Ovary (tissue), 9 donors: ENCODE data around the gene DYNC1LI1. TPM values are rescaled to one million over a fixed set of nuclear protein-coding genes. Genes with fewer than 3 reads are reported as not detected.

Experiments
- DNase-seq, 5 donors: peaks; one replicate each; pipeline ENCODE4 v3.0.0-alpha.2; 2019 to 2020
- H3K27ac ChIP-seq, 2 donors: fragments of 200-600 bp; one replicate each; pipeline versions ENCODE4 v1.5.1 to v1.8.0; 2019 to 2022
- H3K27me3 ChIP-seq: fragments of 200-600 bp; one replicate; pipeline ENCODE4 v1.8.0; 2022
- H3K36me3 ChIP-seq: fragments of 200-600 bp; sonication (generic); one replicate; pipeline ENCODE4 v1.5.1; 2019
- H3K4me1 ChIP-seq: one replicate; pipeline ENCODE4 v1.8.1; 2013; ENCODE audit warnings: mild to moderate bottlenecking, moderate library complexity; ENCODE audit not compliant: insufficient read depth
- H3K4me3 ChIP-seq: fragments of 200-600 bp; sonication (generic); one replicate; pipeline ENCODE4 v1.5.1; 2017
- H3K9me3 ChIP-seq, 2 donors: fragments of 200-600 bp in 1 of 2; sonication (generic) in 1 of 2; one replicate each; pipeline versions ENCODE4 v1.5.1 to v1.8.1; 2013 to 2019; ENCODE audit warnings: mild to moderate bottlenecking in 1 of 2, moderate library complexity in 1 of 2
- CTCF ChIP-seq, 3 donors: fragments of 450-650 bp in 2 of 3; fragments of 200-600 bp in 1 of 3; IDR thresholded peaks; one replicate each; pipeline versions ENCODE4 v1.5.1 to v1.8.0; 2016 to 2022; ENCODE audit warnings: antibody characterized with exemption in 3 of 3, mild to moderate bottlenecking in 1 of 3
- EP300 ChIP-seq: sonication (generic); formaldehyde crosslinking; IDR thresholded peaks from one replicate; pipeline ENCODE4 v1.6.1; 2017; ENCODE audit warnings: antibody characterized with exemption
- POLR2A ChIP-seq: fragments of 450-650 bp; IDR thresholded peaks from one replicate; pipeline ENCODE4 v1.6.1; 2017; ENCODE audit warnings: antibody characterized with exemption, mild to moderate bottlenecking, moderate library complexity
- WGBS, 3 donors: extraction: QIAGEN DNeasy Blood & Tissue Kit in 1 of 3; methylation state at CpG; one replicate each; pipeline versions ENCODE4 v1.1.5 to v1.1.7; 2013 to 2017; 5-methylcytosine and 5-hydroxymethylcytosine counted together
- intact Hi-C, 4 donors: fragments of 100-400 bp; cut with DNase I; formaldehyde crosslinking; loops; one replicate each; pipeline versions ENCODE4 v1.11.0 to v1.15.1; 2022 to 2023
- polyA plus RNA-seq, 2 donors: library from polyadenylated mRNA; stranded (reverse); fragments of 200-250 nt in 1 of 2; fragments of 350-450 nt in 1 of 2; fragmentation: Illumina TruSeq in 1 of 2; extraction: RNeasy Lipid Tissue Mini Kit (QIAGEN cat#74804) in 1 of 2; gene quantifications; one replicate each; pipeline ENCODE4 v1.2.3, GENCODE V29; 2013 to 2014
- total RNA-seq, 7 donors: library from RNA; depleted of rRNA in 2 of 7; stranded (reverse); fragments of >200 nt in 2 of 7; fragmentation: NEBNext Ultra II Directional in 3 of 7; extraction: Animal tissue kit (Norgen Biotek cat#: 25700) in 3 of 7; gene quantifications; one replicate each; pipeline versions ENCODE4 v1.1.0 to v1.2.4, GENCODE V29; 2016 to 2023
- donor health status: DM: no; HTN: no; CAD: no; lungs with moderate emphysema.
- donor health status: DM: no; HTN: no; CAD: no.
- donor health status: Bipolar disorder and iron deficiency.
- donor health status: DM: yes; HTN: yes; CAD: no.
- donor health status: DM: no; HTN: no; CAD: no.
- donor health status: DM: yes; HTN: yes; CAD: no.

Gene DYNC1LI1
- total and polyA plus RNA-seq, 9 donors, result 21.0 to 37.8 (median 26.6) TPM

GRCh38 chr3:32498252-32498651, 72.4 kb downstream of the DYNC1LI1 start:
- peaks cover 1% of the 10 kb centered on the region for H3K4me1 ChIP-seq
- H3K9me3 ChIP-seq, result no peaks in the 10 kb centered on the region
- H3K27ac ChIP-seq, result no peak overlapping the region
- H3K27me3 ChIP-seq, result no peaks in the 10 kb centered on the region
- TF ChIP-seq EP300 (no peak), CTCF (IDR thresholded peaks at IDR 0.05) (no peak), POLR2A (no peak)
- intact Hi-C loops, result no loop called here
- no peak overlapping the region for H3K4me3 ChIP-seq
- DNase-seq, result no peak
- H3K36me3 ChIP-seq, result no peaks in the 10 kb centered on the region
- 90 to 97% (median 92%) methylated on average over 3 of the region's 3 CpGs for WGBS, 3 donors

DNA sequence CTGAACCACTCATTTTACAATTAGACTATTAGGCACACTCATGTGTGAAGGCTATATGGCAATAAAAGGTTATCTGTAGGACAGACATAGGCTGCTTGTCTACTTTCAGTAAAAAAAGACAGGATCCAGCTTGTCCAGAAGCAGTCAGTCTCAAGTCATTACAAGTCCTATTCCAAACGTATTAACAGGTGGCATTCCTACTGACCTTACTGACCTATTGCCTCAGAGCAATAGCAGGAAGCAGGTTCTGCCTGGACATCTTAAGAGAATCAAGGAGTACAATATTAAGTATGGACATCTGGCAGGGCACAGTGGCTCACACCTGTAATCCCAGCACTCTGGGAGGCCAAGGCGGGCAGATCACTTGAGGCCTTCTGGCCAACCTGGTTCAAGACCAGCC, 75.0 kb downstream of the DYNC1LI1 start:
- 83 to 88% (median 85%) methylated on average over 2 of the region's 2 CpGs for WGBS, 3 donors
- intact Hi-C loops, result no loop called here

DNA sequence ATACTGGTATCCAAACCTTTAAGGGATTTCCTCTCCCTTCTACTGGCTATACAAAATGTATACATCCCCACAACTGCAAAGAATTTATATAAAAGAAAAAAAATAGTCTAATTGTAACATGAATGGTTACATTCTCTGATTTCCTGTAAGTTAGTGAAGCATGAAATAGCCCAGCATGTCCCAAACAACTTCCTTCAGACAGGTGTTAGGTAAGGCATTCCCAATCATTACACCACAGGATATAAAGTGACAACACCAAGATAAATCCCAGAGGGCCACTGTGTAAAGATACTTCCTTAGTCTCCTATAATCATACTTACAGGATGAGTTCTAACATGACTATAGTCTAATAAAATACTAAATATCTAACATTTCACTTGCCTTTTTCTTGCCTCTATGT, 75.6 kb downstream of the DYNC1LI1 start:
- no peaks in the 10 kb centered on the region for H3K36me3 ChIP-seq
- peaks cover 1% of the 10 kb centered on the region for H3K4me1 ChIP-seq
- H3K27me3 ChIP-seq, result no peaks in the 10 kb centered on the region
- no peak overlapping the region for H3K4me3 ChIP-seq
- DNase-seq, result no peak
- H3K27ac ChIP-seq, result no peak overlapping the region
- intact Hi-C loops, result no loop called here
- TF ChIP-seq POLR2A (no peak), CTCF (IDR thresholded peaks at IDR 0.05) (no peak), EP300 (no peak)
- H3K9me3 ChIP-seq, result no peaks in the 10 kb centered on the region

More for the DNA sequence above, 75.0 kb downstream of the DYNC1LI1 start:
- Histone ChIP-seq H3K36me3 (no peaks in the 10 kb centered on the region), H3K9me3 (no peaks in the 10 kb centered on the region), H3K27me3 (no peaks in the 10 kb centered on the region), H3K27ac (no peak overlapping the region), H3K4me1 (peaks cover 1% of the 10 kb centered on the region), H3K4me3 (no peak overlapping the region)
- no peak for DNase-seq
- no peak for TF ChIP-seq POLR2A
- no peak for TF ChIP-seq CTCF (IDR thresholded peaks at IDR 0.05)

DNA sequence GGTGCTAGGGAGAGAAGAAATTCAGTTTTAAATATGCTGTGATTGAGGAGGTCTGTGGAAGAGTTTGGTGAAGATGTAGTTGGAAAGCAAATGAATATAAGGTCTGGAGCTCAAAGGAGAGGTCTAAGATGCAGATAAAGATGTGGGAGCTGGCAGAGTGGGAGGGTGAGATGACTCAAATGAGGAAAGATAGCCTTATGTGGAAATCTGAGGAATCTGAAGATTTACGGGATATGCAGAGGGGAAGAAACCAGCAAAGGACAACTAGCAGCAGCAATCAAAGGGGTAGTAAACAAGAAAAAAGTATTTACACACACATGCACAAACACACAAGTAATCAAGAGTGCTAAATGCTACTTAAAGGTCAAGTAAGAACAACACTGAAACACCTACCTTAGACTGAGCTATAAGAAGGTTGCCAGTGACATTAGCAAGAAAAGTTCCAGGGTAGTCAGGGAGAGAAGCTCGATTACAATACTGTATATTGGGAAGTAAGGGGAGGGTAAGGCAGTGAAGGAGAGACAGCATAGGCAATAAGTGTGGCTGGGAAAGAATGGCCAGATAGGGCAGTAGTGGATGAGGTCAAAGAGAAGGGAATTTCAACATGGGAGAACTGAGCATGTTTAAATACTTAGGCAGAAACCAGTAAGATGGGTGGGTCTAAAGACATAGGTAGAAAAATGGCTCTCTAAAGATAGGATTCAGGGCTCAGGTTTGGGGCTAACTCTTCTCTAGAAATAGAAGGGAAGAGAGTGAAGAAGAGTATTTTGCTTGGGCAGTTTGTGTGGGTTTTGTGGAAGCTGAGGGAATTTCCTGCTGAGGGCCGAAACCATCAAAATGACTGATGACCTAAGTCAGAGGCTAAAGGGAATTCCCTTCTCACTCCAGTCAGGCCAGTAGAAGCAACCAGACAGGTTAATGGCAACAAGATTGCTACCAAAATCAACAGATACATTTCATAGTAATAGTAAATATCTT, 76.9 kb downstream of the DYNC1LI1 start:
- 68 to 79% (median 71%) methylated on average over 3 of the region's 3 CpGs for WGBS, 3 donors
- intact Hi-C loops, result no loop called here
- DNase-seq, result no peak
- Histone ChIP-seq H3K4me1 (peaks cover 1% of the 10 kb centered on the region), H3K27ac (no peak overlapping the region), H3K9me3 (no peaks in the 10 kb centered on the region), H3K4me3 (no peak overlapping the region), H3K36me3 (no peaks in the 10 kb centered on the region), H3K27me3 (no peaks in the 10 kb centered on the region)
- TF ChIP-seq CTCF (IDR thresholded peaks at IDR 0.05) (no peak), POLR2A (no peak), EP300 (no peak)
